ENCODE measurements around the gene CD84.
A peak's percentile ranks its signal among the peaks of the same experiment; 100 is the strongest.

The CD84 gene

GRCh38 chr1:160580221-160580812 is 1.0 kb upstream of the CD84 start:
- no peak overlapping the region for H3K27ac ChIP-seq (ENCODE audit: low read depth, low read length)
- no peak overlapping the region for H3K4me2 ChIP-seq (ENCODE audit: low read length)

GRCh38 chr1:160578525-160579191 is 638 bp downstream of the CD84 start:
- H3K27me3 ChIP-seq (ENCODE audit: control insufficient read depth, low read length), result no peaks in the 10 kb centered on the region
- H3K4me1 ChIP-seq (ENCODE audit: control insufficient read depth, low read length), result peaks cover 65% of the 10 kb centered on the region
- peaks cover 56% of the 10 kb centered on the region for H3K79me2 ChIP-seq (ENCODE audit: control insufficient read depth, low read length)
- TF ChIP-seq CTCF (IDR thresholded peaks at IDR 0.05; ENCODE audit: low read depth, low read length, poor library complexity, severe bottlenecking), result no peak
- no peak for TF ChIP-seq EZH2phosphoT487 (IDR thresholded peaks at IDR 0.05; ENCODE audit: borderline replicate concordance, low read length)
- no peaks in the 10 kb centered on the region for H3K9me2 ChIP-seq (replicated peaks; ENCODE audit: control insufficient read depth, low read length)
- peak overlapping the region; percentile 86 for H3K4me3 ChIP-seq (ENCODE audit: low read length)
- peak overlapping the region; percentile 84 for H3K4me2 ChIP-seq (ENCODE audit: low read length)
- no peaks in the 10 kb centered on the region for H3F3A ChIP-seq (ENCODE audit: control insufficient read depth, insufficient read depth)
- no peaks in the 10 kb centered on the region for H3K9me3 ChIP-seq (ENCODE audit: control insufficient read depth, insufficient read depth, low read length)
- H3K27ac ChIP-seq (ENCODE audit: low read depth, low read length), result peak overlapping the region; percentile 73
- H4K20me1 ChIP-seq (ENCODE audit: control insufficient read depth, insufficient read depth, low read depth, low read length), result no peaks in the 10 kb centered on the region
- peaks cover 22% of the 10 kb centered on the region for H3K36me3 ChIP-seq (ENCODE audit: control insufficient read depth, low read length)

More at GRCh38 chr1:160580221-160580812, 1.0 kb upstream of the CD84 start:
- H3F3A ChIP-seq (ENCODE audit: control insufficient read depth, insufficient read depth), result no peaks in the 10 kb centered on the region
- H3K4me3 ChIP-seq (ENCODE audit: low read length), result no peak overlapping the region
- H3K9me2 ChIP-seq (replicated peaks; ENCODE audit: control insufficient read depth, low read length), result no peaks in the 10 kb centered on the region
- no peaks in the 10 kb centered on the region for H3K9me3 ChIP-seq (ENCODE audit: control insufficient read depth, insufficient read depth, low read length)
- H4K20me1 ChIP-seq (ENCODE audit: control insufficient read depth, insufficient read depth, low read depth, low read length), result no peaks in the 10 kb centered on the region
- H3K27me3 ChIP-seq (ENCODE audit: control insufficient read depth, low read length), result no peaks in the 10 kb centered on the region
- H3K36me3 ChIP-seq (ENCODE audit: control insufficient read depth, low read length), result peaks cover 16% of the 10 kb centered on the region
- TF ChIP-seq CTCF (IDR thresholded peaks at IDR 0.05; ENCODE audit: low read depth, low read length, poor library complexity, severe bottlenecking), result no peak
- no peak for TF ChIP-seq EZH2phosphoT487 (IDR thresholded peaks at IDR 0.05; ENCODE audit: borderline replicate concordance, low read length)
- H3K79me2 ChIP-seq (ENCODE audit: control insufficient read depth, low read length), result peaks cover 40% of the 10 kb centered on the region
- H3K4me1 ChIP-seq (ENCODE audit: control insufficient read depth, low read length), result peaks cover 51% of the 10 kb centered on the region

GRCh38 chr1:160578175-160578524 is 1.1 kb downstream of the CD84 start:
- H3K36me3 ChIP-seq (ENCODE audit: control insufficient read depth, low read length), result peaks cover 22% of the 10 kb centered on the region
- H3K27ac ChIP-seq (ENCODE audit: low read depth, low read length), result peak overlapping the region; percentile 73
- H3K9me2 ChIP-seq (replicated peaks; ENCODE audit: control insufficient read depth, low read length), result no peaks in the 10 kb centered on the region

More at GRCh38 chr1:160578175-160578524, 1.1 kb downstream of the CD84 start:
- H3F3A ChIP-seq (ENCODE audit: control insufficient read depth, insufficient read depth), result no peaks in the 10 kb centered on the region
- peaks cover 69% of the 10 kb centered on the region for H3K4me1 ChIP-seq (ENCODE audit: control insufficient read depth, low read length)
- no peaks in the 10 kb centered on the region for H3K9me3 ChIP-seq (ENCODE audit: control insufficient read depth, insufficient read depth, low read length)
- peak overlapping the region; percentile 84 for H3K4me2 ChIP-seq (ENCODE audit: low read length)
- peaks cover 61% of the 10 kb centered on the region for H3K79me2 ChIP-seq (ENCODE audit: control insufficient read depth, low read length)
- TF ChIP-seq EZH2phosphoT487 (IDR thresholded peaks at IDR 0.05; ENCODE audit: borderline replicate concordance, low read length), result no peak
- peak; percentile 18 for TF ChIP-seq CTCF (IDR thresholded peaks at IDR 0.05; ENCODE audit: low read depth, low read length, poor library complexity, severe bottlenecking)
- no peaks in the 10 kb centered on the region for H4K20me1 ChIP-seq (ENCODE audit: control insufficient read depth, insufficient read depth, low read depth, low read length)
- H3K4me3 ChIP-seq (ENCODE audit: low read length), result peak overlapping the region; percentile 86
- H3K27me3 ChIP-seq (ENCODE audit: control insufficient read depth, low read length), result no peaks in the 10 kb centered on the region

Measured in DOHH2 (cell line).